ENCODE results near the gene HIGD1B. TPM values are rescaled to one million over a fixed set of nuclear protein-coding genes. Genes with fewer than 3 reads are reported as not detected.

The HIGD1B gene
- total RNA-seq, 1 donor from 2014 or later = not detected

DNA sequence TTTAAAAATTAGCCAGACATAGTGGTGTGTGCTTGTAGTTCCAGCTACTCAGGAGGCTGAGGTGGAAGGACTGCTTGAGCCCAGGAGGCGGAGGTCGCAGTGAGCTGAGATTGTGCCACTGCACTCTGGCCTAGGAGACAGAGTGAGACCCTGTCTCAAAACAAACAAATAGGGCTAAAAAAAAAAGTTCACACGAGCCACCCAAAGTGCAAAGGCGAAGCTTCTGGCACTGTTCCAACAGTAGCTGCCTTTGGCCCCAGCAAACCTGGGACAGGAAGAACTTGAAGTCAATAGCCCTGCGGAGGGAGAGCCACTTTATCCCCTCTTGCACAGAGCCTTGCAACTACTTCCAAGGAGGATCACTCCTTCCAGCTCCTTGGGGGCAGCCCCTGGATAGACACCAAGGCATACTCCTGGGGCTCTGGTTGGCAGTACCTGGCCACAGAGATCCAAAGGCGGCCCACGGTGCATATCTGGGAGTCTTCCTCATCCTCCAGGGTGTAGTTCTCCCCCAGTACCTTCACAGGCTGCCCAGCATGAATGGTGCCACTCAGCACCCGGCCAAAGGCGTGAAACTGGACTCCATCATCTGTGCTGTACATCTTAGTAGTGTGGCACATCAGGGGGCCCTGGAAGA, 14.7 kb downstream of the HIGD1B start:
- Mint-ChIP-seq H3K9me3 (no peaks in the 10 kb centered on the region), H3K27ac (no peak overlapping the region), H3K36me3 (ENCODE audit: low read depth) (peaks cover 82% of the 10 kb centered on the region), H3K4me3 (no peak overlapping the region), H3K27me3 (no peaks in the 10 kb centered on the region), H3K4me1 (no peaks in the 10 kb centered on the region)
- POLR2A ChIA-PET = interaction anchor here (0.6 kb wide), 1 partner anchor 15 kb away, joined by 3 read pairs; no protein-coding TSS in a partner anchor
- intact Hi-C loops (cut with micrococcal nuclease) = loop anchor here (2.0 kb wide), 1 partner anchor 20 kb away; no protein-coding TSS in a partner anchor
- CTCF ChIA-PET = interaction anchor here (2.0 to 6.3 kb wide), 2 partner anchors 82 to 87 kb away, joined by 5 to 67 read pairs; no protein-coding TSS in a partner anchor
- ATAC-seq (ENCODE audit: low read depth) (no peak), DNase-seq (no peak)
- TF ChIP-seq, protein P1, sequence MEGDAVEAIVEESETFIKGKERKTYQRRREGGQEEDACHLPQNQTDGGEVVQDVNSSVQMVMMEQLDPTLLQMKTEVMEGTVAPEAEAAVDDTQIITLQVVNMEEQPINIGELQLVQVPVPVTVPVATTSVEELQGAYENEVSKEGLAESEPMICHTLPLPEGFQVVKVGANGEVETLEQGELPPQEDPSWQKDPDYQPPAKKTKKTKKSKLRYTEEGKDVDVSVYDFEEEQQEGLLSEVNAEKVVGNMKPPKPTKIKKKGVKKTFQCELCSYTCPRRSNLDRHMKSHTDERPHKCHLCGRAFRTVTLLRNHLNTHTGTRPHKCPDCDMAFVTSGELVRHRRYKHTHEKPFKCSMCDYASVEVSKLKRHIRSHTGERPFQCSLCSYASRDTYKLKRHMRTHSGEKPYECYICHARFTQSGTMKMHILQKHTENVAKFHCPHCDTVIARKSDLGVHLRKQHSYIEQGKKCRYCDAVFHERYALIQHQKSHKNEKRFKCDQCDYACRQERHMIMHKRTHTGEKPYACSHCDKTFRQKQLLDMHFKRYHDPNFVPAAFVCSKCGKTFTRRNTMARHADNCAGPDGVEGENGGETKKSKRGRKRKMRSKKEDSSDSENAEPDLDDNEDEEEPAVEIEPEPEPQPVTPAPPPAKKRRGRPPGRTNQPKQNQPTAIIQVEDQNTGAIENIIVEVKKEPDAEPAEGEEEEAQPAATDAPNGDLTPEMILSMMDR (IDR thresholded peaks at IDR 0.05) = no peak

GRCh38 chr17:44863061-44863918, 15.6 kb downstream of the HIGD1B start:
- Mint-ChIP-seq H3K4me3 (no peak overlapping the region), H3K9me3 (no peaks in the 10 kb centered on the region), H3K27ac (no peak overlapping the region), H3K36me3 (ENCODE audit: low read depth) (peaks cover 88% of the 10 kb centered on the region), H3K4me1 (no peaks in the 10 kb centered on the region), H3K27me3 (no peaks in the 10 kb centered on the region)
- ATAC-seq (ENCODE audit: low read depth) (no peak), DNase-seq (no peak)
- intact Hi-C loops (cut with micrococcal nuclease) = loop anchor here (2.0 kb wide), 1 partner anchor 20 kb away; no protein-coding TSS in a partner anchor
- ChIA-PET POLR2A (no interaction called here), CTCF (interaction anchor here (0.6 to 6.3 kb wide), 6 partner anchors 18 to 330 kb away, joined by 4 to 67 read pairs (median 10); no protein-coding TSS in a partner anchor)
- TF ChIP-seq, protein P1 (IDR thresholded peaks at IDR 0.05) = no peak

DNA sequence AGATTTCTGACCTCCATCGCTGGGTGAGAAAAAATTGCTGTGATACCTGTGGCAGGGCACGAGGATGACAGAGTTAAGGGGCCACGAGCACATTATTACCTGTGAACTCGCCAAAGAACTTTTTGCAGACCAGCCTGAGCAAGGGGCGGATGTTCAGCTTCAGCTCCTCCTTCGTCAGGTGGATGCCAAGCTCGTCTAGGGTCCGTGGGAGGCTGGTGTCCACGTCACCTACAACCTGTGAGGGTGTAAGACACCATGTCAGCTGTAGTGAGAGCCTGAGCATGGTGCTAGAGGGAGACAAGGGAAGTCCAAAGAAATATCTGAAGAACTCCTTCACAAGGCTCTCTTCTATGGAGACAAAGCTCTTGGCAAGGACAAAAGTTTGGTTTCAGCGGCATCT, 17.1 kb downstream of the HIGD1B start:
- Mint-ChIP-seq H3K9me3 (no peaks in the 10 kb centered on the region), H3K36me3 (ENCODE audit: low read depth) (peaks cover 90% of the 10 kb centered on the region)

GRCh38 chr17:44865231-44865660, 17.6 kb downstream of the HIGD1B start:
- DNase-seq (peak; percentile 26), ATAC-seq (ENCODE audit: low read depth) (peak; percentile 52)
- CTCF ChIA-PET = interaction anchor here (0.7 to 6.3 kb wide), 7 partner anchors 13 to 332 kb away, joined by 3 to 67 read pairs (median 6); no protein-coding TSS in a partner anchor
- Mint-ChIP-seq H3K27ac (no peak overlapping the region), H3K36me3 (ENCODE audit: low read depth) (peaks cover 90% of the 10 kb centered on the region), H3K27me3 (no peaks in the 10 kb centered on the region), H3K9me3 (no peaks in the 10 kb centered on the region), H3K4me3 (no peak overlapping the region), H3K4me1 (no peaks in the 10 kb centered on the region)
- TF ChIP-seq, protein P1 (IDR thresholded peaks at IDR 0.05) = peak; percentile 41
- intact Hi-C loops (cut with micrococcal nuclease) = loop anchor here (1.0 kb wide), 2 partner anchors 86 to 90 kb away; no protein-coding TSS in a partner anchor
- POLR2A ChIA-PET = no interaction called here

More for the DNA sequence above, 17.1 kb downstream of the HIGD1B start:
- ATAC-seq (ENCODE audit: low read depth) (no peak), DNase-seq (no peak)
- Mint-ChIP-seq H3K27me3 (no peaks in the 10 kb centered on the region), H3K27ac (no peak overlapping the region), H3K4me3 (no peak overlapping the region), H3K4me1 (no peaks in the 10 kb centered on the region)
- TF ChIP-seq, protein P1 (IDR thresholded peaks at IDR 0.05) = no peak
- intact Hi-C loops (cut with micrococcal nuclease) = loop anchor here (1.0 kb wide), 2 partner anchors 86 to 90 kb away; no protein-coding TSS in a partner anchor
- CTCF ChIA-PET = interaction anchor here (0.7 to 6.3 kb wide), 9 partner anchors 12 to 331 kb away, joined by 3 to 67 read pairs (median 4); no protein-coding TSS in a partner anchor
- POLR2A ChIA-PET = no interaction called here
